DMS153 treated with DMSO at 0.1 percent for 48 hours (cell line): ENCODE measurements around the gene CPXM2.
"Not testable (repeated sequence)": the region's sequence is repeated elsewhere in the genome, so short reads cannot be mapped to it uniquely, and the experiment has no call there.

Experiments used
- DNase-seq: peaks from one replicate; lab custom pipeline; 2025; ENCODE audit not compliant: unreplicated experiment; lab: John Stamatoyannopoulos, UW

The CPXM2 gene

DNA sequence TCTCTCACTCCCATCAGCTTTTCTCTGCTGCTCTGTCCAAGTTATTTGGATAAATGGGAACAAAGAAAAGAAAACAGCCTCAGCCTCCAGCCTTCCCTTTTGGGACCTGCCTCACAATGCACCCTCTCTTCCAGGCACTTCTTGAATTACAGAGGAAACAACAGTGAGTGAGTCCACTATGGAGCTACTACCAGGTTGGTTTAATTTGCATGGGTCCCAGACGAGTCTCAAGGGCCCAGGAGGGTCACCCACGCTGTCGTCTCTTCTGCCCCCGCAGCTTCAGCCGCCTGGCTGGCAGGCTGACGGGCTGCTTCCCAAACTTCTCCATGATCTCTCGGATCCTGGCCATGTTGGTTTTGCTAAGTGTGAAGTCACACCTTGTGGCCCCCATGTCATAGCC is 145.1 kb downstream of the CPXM2 start:
- DNase-seq: no peak

DNA sequence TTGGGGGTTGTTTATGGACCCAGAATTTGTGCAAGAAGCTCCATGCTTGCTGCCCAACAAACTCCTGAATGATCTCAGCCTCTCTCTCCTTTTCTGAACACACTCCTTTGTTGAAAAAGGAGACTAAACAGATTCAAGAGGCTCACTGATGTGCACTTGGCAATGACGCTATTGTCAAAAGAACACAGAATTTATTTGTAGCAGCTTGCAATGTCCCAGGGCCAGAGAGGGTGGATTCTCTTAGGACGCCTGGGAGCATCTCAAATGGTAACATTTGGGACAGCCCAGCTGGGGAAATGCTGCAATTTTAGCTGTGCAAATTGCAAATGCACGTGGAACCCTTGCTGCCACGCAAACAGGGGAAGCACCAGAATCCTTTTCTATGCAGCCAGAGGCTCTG is 145.5 kb downstream of the CPXM2 start:
- DNase-seq: no peak

DNA sequence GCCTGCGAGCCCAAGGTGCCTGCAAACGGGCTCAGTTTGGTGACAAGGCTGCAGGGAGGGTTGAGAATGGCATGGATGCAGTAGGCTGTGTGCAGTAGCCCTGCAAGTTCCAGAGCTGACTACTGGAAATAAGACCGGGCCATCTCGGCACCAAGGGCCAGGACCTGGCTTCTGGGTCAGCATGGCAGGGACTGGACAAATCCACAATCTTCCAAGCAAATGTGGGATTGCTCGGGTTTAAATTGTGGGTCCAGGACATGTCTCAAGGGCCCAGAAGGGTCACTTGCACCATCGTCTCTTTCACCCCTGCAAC is 147.4 kb downstream of the CPXM2 start:
- DNase-seq: no peak

DNA sequence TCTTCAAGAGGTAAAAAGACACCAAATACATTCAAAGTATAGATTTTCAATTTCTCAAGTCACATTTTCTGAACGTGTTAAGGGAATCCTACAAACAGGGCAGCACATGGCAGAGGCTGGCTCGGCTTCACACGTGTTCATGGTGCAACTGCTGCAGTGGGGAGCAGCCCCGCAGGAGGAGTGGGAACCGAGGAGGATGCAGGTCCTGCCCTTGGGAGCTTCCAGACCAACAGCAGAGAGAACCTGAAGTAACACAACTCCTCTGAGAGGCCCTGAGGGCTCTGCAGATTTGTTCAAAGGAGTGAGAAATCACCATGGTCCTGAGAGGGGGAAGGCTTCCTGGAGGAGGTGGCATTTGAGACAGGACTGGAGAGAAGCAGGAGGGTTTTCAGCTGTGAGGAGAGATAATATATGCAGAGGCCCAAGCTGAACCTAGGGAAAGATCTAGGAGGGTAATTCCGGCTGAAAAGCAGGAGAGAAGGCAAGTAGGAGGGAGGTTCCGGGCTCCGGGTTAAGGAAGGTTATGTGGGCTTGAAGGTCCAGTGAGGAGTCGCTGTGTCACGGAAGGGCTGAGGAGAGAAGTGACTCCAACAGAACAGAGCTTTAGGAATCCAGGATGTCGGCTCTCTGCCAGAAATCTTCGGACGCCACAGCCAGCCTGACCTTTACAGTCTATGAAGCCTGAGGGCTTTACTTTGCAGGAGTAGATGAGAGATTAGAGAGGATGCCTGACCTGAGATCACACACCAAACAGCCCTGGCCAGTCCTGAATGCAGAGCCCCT is 148.0 kb downstream of the CPXM2 start:
- DNase-seq: no peak

DNA sequence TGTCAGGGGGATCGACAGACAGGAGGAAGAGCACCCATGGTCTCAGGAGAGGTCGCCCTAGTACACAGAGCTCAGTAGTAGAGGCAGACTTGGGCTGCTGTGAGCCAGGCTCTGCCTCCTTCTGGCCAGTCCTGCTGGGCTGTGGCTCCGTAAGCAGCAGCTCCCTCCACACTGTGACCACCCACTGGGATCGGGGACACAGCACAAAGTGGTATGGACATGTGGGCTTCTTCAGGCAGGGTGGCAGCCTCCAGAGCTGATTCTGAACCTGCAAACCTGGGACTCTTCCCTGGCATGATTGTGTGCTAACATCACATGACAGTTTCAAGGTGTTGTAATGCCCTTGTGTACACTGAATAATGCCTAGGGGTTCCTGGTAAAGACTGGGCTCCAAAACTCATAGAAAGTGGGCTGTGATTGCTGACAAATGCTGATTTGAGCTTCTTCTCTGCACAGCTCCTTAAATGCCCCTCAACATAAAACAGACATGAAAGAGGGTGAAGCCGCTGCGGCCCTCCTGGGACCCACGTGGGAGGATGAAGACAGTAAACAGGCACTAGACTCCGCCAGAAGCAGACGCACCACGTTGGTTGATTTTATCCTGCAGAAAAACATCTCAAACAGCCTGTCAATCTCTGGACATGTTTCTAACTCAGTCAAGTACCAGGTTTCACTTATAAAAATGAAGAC is 148.7 kb downstream of the CPXM2 start:
- DNase-seq: no peak

DNA sequence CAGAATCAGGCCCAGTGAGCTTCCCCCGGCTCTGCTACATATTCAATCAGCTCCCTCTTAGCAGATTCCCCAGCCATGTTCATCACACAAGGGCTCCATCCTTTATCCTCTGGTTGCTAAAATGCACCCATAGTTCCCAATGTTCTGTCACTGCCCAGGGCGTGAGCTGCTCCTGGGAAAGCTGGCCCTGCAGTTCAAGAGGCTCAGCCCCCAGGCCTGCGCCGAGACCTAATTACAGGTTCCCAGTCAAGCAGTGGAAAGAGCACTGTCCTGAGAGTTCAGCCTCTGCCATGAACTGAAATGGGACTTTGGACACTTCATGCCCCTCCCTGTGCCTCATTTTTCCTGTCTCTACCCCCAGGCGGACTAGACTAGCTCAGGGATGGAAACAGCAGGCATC is 149.9 kb downstream of the CPXM2 start:
- DNase-seq: no peak

DNA sequence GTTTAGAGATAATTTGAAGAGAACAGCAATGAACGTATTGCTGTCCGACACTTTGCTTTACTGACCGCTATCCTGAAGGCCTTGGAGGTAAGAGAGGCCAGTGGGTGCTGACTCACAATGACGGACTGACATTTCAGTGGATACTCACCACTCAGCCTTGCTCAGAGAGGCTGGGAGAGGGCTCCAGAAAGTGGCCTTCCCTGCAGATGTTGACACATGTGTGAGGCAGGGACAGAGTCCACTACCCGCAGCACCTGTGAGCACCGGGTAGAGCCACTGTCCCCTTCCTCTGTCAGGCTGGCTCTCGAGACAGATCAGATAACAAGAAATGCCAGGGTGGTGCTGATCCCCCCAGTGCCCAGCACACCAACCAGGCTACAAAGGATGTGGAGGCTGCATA is 150.5 kb downstream of the CPXM2 start:
- no peak for DNase-seq

DNA sequence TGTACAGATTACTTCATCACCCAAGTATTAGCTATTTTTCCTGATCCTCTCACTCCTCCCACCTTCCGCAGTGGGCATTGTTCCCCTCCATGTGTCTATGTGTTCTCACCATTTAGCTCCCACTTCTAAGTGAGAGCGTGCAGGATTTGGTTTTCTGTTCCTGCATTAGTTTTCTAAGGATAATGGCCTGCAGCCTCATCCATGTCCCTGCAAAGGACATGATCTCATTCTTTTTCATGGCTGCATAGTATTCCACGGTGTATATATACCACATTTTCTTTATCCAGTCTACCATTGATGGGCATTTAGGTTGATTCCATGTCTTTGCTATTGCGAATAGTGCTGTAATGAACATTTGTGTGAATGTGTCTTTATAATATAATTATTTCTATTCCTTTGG is 154.7 kb downstream of the CPXM2 start:
- DNase-seq: not testable (repeated sequence)

DNA sequence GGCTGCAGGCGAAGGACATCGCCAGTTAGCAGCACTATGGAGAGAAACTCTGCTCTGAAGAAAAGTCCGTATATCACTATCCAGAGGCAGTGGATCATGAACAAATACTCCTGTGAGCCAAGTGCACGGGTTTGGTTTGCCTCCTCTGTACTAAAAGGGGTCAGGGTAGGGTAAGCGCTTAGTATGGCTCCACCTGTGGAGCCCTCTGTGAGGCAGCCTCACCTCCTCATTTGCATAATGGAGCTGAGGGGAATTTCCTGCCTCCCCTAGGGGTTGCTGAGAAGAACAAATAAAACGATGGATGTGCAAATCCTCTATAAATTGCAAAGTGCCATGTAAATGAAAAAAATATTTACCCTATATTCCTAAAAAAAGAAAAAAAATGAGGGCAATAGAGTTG is 162.1 kb downstream of the CPXM2 start:
- no peak for DNase-seq

DNA sequence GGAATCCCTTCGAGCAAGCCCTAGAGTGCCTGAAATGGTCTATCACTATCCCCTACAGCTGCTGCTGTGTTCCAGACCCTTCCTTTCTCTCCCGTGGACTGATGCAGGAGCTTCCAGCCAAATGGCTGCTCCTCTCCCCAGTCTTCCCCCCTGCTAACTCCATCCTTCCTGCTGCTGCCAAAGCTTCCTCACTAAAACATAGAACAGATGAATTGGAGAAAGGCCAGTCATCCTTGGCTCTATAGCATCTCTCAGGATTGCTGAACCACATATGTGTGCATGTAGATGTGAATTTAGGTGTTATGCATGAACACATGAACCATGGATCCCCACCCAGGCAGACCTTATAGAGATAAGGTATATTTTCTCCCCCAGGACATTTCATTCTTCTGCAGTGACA is 164.8 kb downstream of the CPXM2 start:
- DNase-seq: no peak

DNA sequence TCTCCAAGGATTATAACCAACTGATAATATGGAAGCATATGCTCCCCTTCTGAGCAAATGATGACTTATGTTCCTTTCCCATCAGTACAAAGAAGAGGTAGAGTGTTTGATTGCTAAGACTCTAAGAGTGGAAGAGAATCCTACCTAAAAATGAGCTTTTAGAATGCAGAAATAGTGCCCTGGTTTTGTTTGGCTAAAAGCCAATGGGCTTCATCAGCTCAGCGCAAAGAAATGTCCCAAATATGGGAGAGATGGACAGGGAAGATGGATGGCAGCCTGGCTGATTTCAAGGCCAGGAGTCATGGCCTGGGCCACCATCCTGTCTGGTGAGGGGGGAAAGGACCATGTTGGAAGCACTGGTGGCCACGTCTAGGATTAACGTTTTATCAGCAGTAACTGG is 165.2 kb downstream of the CPXM2 start:
- DNase-seq: no peak

DNA sequence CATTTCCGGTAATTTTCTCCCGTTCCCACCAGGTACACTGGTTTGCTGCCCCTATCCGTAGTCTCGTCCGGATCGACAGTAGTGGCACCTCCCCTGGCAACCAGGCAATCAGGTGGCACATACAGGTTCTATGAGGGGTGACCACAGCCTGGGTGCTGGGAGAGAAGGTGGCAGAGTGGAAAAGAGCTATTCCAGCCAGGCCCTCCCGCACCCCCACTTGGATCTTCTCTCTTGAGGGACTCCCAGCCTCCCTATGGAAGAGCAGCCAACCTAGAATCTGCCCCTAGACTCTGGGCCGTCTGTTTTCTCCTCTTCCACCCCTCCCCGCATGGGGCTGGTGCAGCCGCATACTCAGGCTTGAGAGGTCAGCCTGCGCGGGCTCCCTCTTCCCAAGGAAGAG is 166.9 kb downstream of the CPXM2 start:
- no peak for DNase-seq

DNA sequence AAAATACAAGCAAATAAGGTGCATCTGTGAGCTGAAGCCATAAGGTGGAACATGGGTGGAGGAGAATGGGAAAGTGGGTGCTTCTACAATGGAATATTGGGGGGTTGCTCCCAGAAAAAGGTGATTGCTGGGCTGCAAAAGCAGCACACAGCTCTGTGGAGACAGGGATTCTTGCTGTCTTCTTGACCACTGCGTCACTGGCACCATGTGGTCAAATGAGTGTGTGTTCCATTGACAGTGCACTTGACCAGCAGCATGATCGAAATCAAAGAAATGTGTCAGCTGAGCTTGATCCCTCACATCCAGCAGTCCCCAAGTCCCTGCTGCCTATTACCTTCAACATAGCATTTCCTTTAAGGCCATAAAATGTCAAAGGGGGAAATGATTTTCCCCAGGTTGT is 169.3 kb downstream of the CPXM2 start:
- DNase-seq: no peak

DNA sequence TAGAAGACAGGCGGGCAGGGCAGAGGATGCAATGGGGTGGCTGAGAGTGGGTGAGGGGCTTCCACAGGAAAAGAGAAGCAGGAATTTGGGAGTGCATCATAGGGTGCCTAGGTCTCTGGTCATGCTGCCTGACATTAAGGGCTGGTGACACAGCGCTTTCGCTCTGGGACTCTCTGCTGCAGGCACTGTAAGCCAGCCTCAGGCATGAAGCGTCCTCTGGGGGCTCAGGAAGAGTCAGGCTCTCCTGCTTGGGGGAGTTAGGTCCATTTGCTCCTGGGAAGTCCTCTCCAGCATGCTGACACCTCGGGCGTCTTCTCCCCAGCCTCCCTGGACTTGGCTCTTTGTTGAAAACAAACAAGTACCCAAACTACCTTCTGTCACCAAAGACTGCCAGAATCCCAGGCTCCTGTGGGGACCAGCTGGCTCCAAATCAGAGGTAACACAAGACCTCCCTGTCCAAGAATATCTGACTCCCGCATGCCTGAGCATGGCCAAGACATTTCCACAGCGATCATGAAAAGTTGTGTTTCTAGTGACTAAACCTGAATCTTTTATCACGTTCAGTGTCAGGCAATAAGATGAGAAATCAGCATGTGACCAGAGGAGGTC is 170.1 kb downstream of the CPXM2 start:
- no peak for DNase-seq

DNA sequence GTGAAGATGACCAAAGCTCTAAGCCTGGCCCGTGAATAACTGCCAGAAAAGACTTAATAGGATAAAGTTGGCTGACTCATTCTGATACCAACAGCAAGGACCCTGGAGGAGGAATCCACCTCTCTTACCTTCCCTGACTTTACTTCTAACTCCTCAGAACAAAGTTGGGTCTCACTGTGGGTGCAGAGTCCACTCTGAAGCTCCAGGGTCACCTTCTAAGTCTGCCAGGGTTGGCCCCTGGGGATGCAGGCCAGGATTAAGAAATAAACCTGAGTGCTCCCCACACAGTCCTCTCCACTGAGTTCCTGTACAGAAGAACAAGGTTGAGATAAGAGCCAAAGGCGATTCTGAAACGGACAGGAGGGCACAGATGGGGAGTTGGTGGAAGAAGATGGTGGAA is 171.1 kb downstream of the CPXM2 start:
- DNase-seq: no peak

DNA sequence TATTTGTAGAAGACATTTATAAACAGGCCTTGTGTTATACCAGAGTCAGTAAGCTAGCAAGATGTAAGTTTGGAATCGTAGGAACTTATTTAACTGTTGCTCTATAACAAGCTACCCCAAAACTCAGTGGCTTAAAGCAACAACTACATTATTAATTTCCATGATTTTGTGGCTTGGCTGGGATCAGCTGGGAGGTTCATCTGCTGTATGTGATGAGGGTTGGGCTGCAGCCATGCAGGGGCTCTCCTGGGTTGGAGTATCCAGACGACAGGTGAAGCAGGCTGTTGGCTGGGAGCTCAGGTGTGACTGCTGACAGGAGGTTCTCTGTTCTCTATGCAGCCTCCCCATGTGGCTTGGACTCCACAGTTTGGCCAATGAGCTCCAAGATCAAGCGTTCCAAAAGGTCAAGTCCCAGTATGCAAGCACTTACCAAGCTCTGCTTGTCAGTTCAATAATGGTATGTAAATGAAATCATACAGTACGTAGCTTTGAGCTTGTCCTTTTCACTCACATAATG is 173.0 kb downstream of the CPXM2 start:
- DNase-seq: no peak

DNA sequence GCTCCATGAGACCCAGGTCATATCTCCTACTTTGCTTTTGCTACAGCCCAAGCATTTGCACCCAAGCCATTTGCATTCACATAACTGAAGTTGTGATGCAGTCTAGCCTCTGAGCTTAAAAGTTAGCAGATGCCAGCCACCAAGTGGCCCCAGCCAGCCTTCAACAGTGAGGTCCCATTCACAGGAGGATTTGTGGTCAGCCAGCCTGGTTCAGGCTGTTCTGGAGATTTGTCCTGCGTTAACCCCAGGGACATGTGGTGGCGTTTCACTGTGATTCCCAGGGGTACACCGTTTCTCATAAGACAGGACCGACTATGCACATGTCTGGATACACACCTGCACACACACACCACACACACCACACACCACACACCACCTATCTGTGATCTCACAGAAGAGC is 174.3 kb downstream of the CPXM2 start:
- no peak for DNase-seq

DNA sequence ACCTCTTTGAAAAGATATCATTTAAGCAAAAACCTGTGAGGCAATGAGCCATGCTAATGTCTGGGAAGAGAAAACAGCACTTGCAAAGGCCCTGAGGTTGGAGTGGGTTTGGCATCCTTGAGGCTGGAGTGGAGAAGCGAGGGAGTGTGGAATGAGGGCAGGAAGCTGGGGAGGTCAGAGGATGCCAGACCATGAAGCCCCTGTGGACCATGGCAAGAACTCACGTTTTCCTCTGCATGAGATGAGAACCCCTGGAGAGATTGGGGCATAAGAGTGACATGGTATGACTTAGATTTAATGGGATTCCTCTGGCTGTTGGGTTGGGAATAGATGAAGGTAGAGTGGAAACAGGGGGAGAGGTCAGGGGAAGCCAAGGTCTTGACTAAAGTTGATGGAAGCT is 176.1 kb downstream of the CPXM2 start:
- no peak for DNase-seq

DNA sequence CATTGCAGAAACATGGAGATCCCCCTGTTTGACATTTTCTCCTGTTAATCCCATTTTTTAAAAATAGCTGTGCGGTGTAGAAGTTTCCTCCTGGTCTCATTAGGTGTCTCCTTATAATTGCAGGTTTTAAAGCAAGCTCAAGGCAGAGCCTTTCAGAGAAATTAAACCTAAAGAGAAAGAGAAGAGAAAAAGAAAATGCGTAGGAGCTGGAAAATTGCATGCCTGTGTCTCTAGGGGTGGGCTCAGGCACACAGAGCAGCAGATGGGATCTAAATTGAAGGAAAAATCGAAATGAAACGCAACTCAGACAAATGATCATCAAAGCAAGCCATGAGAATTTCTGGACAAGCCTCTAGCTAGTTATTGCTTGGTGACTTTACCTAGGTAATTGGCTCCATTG is 185.4 kb downstream of the CPXM2 start:
- no peak for DNase-seq

DNA sequence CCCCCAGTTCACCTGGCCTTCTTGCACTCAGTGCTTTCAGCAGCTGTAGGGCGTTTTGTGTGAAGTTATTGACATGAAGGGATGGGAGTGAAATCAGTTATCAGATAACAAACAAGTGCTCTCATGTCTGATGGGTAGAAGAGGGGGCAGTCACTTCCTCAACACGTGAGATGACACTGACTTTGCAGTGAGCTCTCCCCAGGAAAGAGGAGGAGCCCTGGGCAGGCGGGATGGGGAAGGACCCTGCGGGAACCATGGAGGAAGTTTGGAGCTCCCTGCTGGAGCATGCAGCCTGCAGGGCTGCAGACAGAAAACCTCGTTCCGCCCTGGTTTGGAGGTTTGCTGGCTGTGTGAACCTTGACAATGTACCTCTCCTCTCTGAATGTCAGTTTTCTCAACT is 186.8 kb downstream of the CPXM2 start:
- no peak for DNase-seq

DNA sequence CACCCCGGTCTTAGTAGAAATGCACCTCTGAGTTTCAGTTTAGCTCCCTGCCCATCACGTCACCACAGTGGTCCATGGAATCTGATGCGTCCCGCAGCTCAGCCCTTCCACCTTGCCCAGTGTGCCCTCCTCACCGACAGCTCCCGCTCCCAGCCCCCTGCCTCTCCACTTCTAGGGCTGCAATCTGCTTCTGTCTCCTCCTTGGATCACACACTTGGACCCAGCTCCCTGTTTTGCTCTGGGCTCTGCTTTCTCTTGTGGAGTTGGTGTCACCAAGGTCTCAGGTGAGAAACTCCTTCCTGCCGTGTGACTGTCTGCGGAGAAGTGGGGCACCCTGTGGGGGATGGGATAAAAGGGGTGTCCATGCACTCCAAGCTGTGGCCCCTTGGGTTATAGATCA is 187.5 kb downstream of the CPXM2 start:
- no peak for DNase-seq

DNA sequence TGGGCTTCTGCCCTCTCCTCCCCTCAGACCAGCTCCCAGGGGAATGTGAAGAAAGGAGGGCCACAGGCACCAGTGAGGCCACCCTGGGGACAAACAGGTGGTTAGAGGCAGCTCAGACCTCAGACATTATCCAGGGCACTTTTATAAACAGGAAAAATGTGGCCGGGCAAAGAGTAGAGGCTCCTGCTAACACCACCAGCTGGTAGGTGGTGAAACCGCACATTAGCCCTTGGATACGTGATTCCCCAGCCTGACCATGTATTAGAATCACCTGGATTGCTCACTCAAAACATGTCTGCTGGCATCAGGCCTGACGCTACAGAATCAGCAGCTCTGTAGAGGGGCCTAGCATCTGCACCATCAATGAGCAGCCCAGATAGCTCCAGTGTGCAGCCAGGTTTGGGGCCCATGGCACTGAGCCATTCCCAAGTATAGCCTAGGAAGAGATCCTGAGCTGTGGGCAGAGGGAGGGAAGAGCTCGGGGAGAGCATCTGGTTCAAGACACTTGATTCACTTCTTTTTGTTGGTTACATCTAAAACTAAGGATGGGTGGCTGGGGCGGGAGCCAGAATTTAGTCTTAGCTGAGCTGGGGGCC is 188.3 kb downstream of the CPXM2 start:
- DNase-seq: no peak
